ENCODE results near the gene PDPN. TPM values are rescaled to one million over a fixed set of nuclear protein-coding genes. Genes with fewer than 3 reads are reported as not detected.

Gene PDPN
- total and polyA plus RNA-seq, 2 donors (not counting 1 experiment from before 2014, with no cell fraction given): 1.5 to 3.1 TPM

DNA sequence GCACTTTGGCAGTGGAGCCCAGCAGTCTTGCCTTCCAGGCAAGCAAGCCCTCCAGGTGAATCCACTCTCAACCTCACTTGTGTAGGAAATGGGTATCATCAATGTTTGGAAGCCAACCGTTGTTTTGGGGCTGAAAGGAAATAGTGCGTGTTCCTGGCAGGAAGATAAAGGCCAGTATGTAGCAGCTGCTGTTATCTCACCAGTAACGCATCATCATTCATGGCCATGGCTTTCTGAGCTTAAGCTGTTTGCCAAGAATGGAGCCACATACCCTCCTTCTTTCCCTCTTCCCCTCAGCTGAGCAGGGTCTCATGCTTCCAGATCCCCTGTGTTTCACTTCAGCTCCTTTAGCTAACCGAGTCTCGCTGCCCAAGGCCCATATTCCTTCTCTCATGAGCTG is 2.2 kb upstream of the PDPN start:
- Histone ChIP-seq H3K4me3 (replicated peaks in 1 of 4; ENCODE audit: control extremely low read depth in 1 of 4, insufficient read depth in 1 of 4, low read depth in 3 of 4, low read length in 4 of 4) (no peak overlapping the region), H3K27ac (ENCODE audit: insufficient read depth, low read length) (no peak overlapping the region), H3K79me2 (ENCODE audit: control insufficient read depth, insufficient read depth, low read length) (no peaks in the 10 kb centered on the region), H2AFZ (ENCODE audit: low read length) (no peak overlapping the region), H3K4me2 (ENCODE audit: extremely low read depth, insufficient read depth, low read length) (no peak overlapping the region), H3K9me3 (ENCODE audit: control insufficient read depth, insufficient read depth, low read depth, low read length) (no peaks in the 10 kb centered on the region), H3K27me3 (ENCODE audit: control insufficient read depth, insufficient read depth, low read length) (no peaks in the 10 kb centered on the region), H3K9ac (ENCODE audit: insufficient read depth, low read length) (no peak overlapping the region), H3K36me3 (ENCODE audit: control insufficient read depth, insufficient read depth, low read length) (no peaks in the 10 kb centered on the region), H3K4me1 (ENCODE audit: control insufficient read depth, extremely low read depth, insufficient read depth, low read length) (no peaks in the 10 kb centered on the region), H4K20me1 (ENCODE audit: control insufficient read depth, extremely low read depth, insufficient read depth, low read length) (no peaks in the 10 kb centered on the region)
- TF ChIP-seq, protein P1, sequence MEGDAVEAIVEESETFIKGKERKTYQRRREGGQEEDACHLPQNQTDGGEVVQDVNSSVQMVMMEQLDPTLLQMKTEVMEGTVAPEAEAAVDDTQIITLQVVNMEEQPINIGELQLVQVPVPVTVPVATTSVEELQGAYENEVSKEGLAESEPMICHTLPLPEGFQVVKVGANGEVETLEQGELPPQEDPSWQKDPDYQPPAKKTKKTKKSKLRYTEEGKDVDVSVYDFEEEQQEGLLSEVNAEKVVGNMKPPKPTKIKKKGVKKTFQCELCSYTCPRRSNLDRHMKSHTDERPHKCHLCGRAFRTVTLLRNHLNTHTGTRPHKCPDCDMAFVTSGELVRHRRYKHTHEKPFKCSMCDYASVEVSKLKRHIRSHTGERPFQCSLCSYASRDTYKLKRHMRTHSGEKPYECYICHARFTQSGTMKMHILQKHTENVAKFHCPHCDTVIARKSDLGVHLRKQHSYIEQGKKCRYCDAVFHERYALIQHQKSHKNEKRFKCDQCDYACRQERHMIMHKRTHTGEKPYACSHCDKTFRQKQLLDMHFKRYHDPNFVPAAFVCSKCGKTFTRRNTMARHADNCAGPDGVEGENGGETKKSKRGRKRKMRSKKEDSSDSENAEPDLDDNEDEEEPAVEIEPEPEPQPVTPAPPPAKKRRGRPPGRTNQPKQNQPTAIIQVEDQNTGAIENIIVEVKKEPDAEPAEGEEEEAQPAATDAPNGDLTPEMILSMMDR (conservative IDR thresholded peaks at IDR 0.05 in 1 of 2, IDR thresholded peaks at IDR 0.05 in 1 of 2; ENCODE audit: low read depth in 1 of 2, low read length in 2 of 2): no peak
- TF ChIP-seq EZH2 (IDR thresholded peaks at IDR 0.05; ENCODE audit: low read length, missing control alignments): no peak
- DNase-seq (ENCODE audit: low read depth in 2 of 2): no peak

DNA sequence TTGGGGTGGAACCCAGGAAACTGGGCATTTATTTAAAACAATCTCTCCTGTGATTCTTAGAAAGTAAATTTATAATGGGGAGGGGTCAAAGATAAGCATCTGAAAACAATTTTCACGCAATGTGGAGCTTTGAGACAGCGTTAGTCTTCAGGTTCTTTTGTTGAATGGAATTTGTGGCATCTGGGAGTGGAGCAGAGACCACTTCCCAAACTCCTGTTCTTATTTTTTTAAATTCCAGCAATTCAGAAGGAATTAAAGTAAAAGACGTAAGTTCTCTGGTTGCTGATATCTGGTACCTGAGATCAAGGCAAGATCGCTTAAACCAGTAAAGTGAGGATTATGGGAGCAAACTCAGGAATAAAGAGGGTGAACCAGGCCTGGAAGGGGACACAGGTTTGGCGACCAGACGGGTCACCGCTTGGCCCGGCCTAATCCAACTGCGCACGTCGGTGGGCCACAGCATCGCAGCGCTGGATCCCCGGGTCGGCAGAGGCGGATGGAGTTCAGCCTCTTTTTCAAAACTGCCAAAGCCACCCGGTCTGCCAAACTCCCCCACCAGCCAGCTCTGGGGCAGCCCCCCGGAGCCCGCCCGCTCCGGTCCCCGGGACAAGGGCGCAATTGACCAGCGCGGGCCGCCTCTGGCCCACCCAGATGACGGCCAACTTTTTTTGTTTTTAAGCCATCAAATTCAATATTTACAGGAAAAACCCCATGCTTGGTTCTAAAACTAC is 754 bp upstream of the PDPN start:
- Histone ChIP-seq H4K20me1 (ENCODE audit: control insufficient read depth, extremely low read depth, insufficient read depth, low read length) (no peaks in the 10 kb centered on the region), H3K9ac (ENCODE audit: insufficient read depth, low read length) (no peak overlapping the region), H2AFZ (ENCODE audit: low read length) (no peak overlapping the region), H3K27ac (ENCODE audit: insufficient read depth, low read length) (no peak overlapping the region), H3K9me3 (ENCODE audit: control insufficient read depth, insufficient read depth, low read depth, low read length) (no peaks in the 10 kb centered on the region), H3K4me1 (ENCODE audit: control insufficient read depth, extremely low read depth, insufficient read depth, low read length) (no peaks in the 10 kb centered on the region), H3K4me2 (ENCODE audit: extremely low read depth, insufficient read depth, low read length) (no peak overlapping the region), H3K79me2 (ENCODE audit: control insufficient read depth, insufficient read depth, low read length) (no peaks in the 10 kb centered on the region), H3K4me3 (replicated peaks in 1 of 4; ENCODE audit: control extremely low read depth in 1 of 4, insufficient read depth in 1 of 4, low read depth in 3 of 4, low read length in 4 of 4) (no peak overlapping the region), H3K36me3 (ENCODE audit: control insufficient read depth, insufficient read depth, low read length) (no peaks in the 10 kb centered on the region), H3K27me3 (ENCODE audit: control insufficient read depth, insufficient read depth, low read length) (no peaks in the 10 kb centered on the region)
- no peak for DNase-seq (ENCODE audit: low read depth in 2 of 2)
- TF ChIP-seq, protein P1 (conservative IDR thresholded peaks at IDR 0.05 in 1 of 2, IDR thresholded peaks at IDR 0.05 in 1 of 2; ENCODE audit: low read depth in 1 of 2, low read length in 2 of 2): no peak
- TF ChIP-seq EZH2 (IDR thresholded peaks at IDR 0.05; ENCODE audit: low read length, missing control alignments): no peak

DNA sequence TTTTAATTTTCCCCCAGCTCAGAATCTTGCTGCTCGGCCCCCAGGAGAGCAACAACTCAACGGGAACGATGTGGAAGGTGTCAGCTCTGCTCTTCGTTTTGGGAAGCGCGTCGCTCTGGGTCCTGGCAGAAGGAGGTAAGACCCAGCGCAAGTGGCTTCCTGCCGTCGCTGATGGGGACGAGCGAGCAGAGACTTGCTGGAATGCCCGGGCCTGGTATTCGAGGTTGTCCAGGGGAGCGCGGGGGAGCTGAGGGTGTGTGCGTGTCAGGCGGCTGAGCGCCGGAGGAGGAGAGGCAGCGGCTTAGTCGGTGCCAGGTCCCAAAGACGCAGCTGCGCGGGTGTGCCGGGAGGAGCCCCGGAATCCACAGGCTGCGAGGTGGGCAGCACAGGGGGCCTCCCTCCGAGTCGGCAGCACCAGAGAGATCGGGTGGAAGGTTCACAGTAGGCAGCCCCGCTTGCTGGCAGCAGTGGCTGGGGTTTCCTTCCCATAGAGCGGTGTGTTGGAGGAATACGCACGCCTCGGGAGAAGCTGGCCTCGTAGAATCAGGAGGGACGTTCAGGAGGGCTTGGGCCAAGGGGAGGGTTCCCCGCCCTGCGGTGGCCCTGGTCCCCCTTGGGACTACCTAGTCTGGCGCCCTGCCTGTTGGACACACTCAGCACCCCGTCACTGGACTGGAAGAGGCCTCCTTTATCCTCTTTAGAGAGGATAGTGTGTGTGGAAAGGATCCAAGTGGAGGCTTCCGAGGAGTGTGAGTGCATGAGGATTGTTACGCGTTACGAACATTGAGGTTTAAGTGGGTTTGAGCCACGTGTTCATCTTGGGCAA is 547 bp downstream of the PDPN start:
- TF ChIP-seq, protein P1 (conservative IDR thresholded peaks at IDR 0.05 in 1 of 2, IDR thresholded peaks at IDR 0.05 in 1 of 2; ENCODE audit: low read depth in 1 of 2, low read length in 2 of 2): no peak
- H3K79me2 ChIP-seq (ENCODE audit: control insufficient read depth, insufficient read depth, low read length): no peaks in the 10 kb centered on the region
- H3K4me2 ChIP-seq (ENCODE audit: extremely low read depth, insufficient read depth, low read length): peak overlapping the region; percentile 8
- no peaks in the 10 kb centered on the region for H3K9me3 ChIP-seq (ENCODE audit: control insufficient read depth, insufficient read depth, low read depth, low read length)
- DNase-seq (ENCODE audit: low read depth in 2 of 2): peak; percentile 10 to 82
- H4K20me1 ChIP-seq (ENCODE audit: control insufficient read depth, extremely low read depth, insufficient read depth, low read length): no peaks in the 10 kb centered on the region
- H2AFZ ChIP-seq (ENCODE audit: low read length): no peak overlapping the region
- peak overlapping the region in 2 of 4 experiments; percentile 39 to 48 for H3K4me3 ChIP-seq (replicated peaks in 1 of 4; ENCODE audit: control extremely low read depth in 1 of 4, insufficient read depth in 1 of 4, low read depth in 3 of 4, low read length in 4 of 4)
- no peak overlapping the region for H3K9ac ChIP-seq (ENCODE audit: insufficient read depth, low read length)
- no peaks in the 10 kb centered on the region for H3K36me3 ChIP-seq (ENCODE audit: control insufficient read depth, insufficient read depth, low read length)
- H3K27ac ChIP-seq (ENCODE audit: insufficient read depth, low read length): no peak overlapping the region
- no peaks in the 10 kb centered on the region for H3K27me3 ChIP-seq (ENCODE audit: control insufficient read depth, insufficient read depth, low read length)
- H3K4me1 ChIP-seq (ENCODE audit: control insufficient read depth, extremely low read depth, insufficient read depth, low read length): no peaks in the 10 kb centered on the region

Data from fibroblast of lung (primary cell).